H9 (cell line): ENCODE measurements around the gene TMEM109. TPM values are rescaled to one million over a fixed set of nuclear protein-coding genes. Genes with fewer than 3 reads are reported as not detected.

Experiments
- DNase-seq: peaks from one replicate; pipeline ENCODE4 v3.0.0-alpha.2; 2017
- H2AFZ ChIP-seq: one replicate; pipeline ENCODE4 v1.6.1; 2013; ENCODE audit warnings: mild to moderate bottlenecking, low read length, control low read depth, moderate library complexity
- H2AK5ac ChIP-seq: 2 replicates; pipeline ENCODE4 v1.6.1; 2013; ENCODE audit warnings: low read length, control low read depth, mixed read lengths; ENCODE audit not compliant: insufficient read length
- H2BK120ac ChIP-seq: one replicate; pipeline ENCODE4 v1.6.1; 2013; ENCODE audit warnings: low read depth, mild to moderate bottlenecking, low read length, control low read depth, inconsistent platforms; ENCODE audit not compliant: poor library complexity, severe bottlenecking
- H2BK12ac ChIP-seq: 2 replicates; pipeline ENCODE4 v1.6.1; 2013; ENCODE audit warnings: low read length, control low read depth, mixed read lengths, low read depth; ENCODE audit not compliant: insufficient read length
- H2BK15ac ChIP-seq: 2 replicates; pipeline ENCODE4 v1.6.1; 2013; ENCODE audit warnings: low read depth, low read length, control low read depth
- H2BK20ac ChIP-seq: one replicate; pipeline ENCODE4 v1.6.1; 2013; ENCODE audit warnings: low read depth, mild to moderate bottlenecking, low read length, control low read depth, inconsistent platforms; ENCODE audit not compliant: poor library complexity, severe bottlenecking
- H2BK5ac ChIP-seq: 2 replicates; pipeline ENCODE4 v1.6.1; 2013; ENCODE audit warnings: low read length, control low read depth, mixed read lengths; ENCODE audit not compliant: insufficient read length
- H3K14ac ChIP-seq: 2 replicates; pipeline ENCODE4 v1.6.1; 2013; ENCODE audit warnings: low read length, control low read depth; ENCODE audit not compliant: insufficient read depth
- H3K18ac ChIP-seq: 2 replicates; pipeline ENCODE4 v1.6.1; 2013; ENCODE audit warnings: low read depth, mild to moderate bottlenecking, mixed read lengths, low read length, control low read depth; ENCODE audit not compliant: insufficient read length
- H3K23ac ChIP-seq: 2 replicates; pipeline ENCODE4 v1.6.1; 2013; ENCODE audit warnings: low read length, control low read depth, mixed read lengths, low read depth; ENCODE audit not compliant: insufficient read length
- H3K23me2 ChIP-seq: 2 replicates; pipeline ENCODE4 v1.6.1; 2013; ENCODE audit warnings: low read depth, mild to moderate bottlenecking, mixed read lengths, low read length, control low read depth; ENCODE audit not compliant: insufficient read length, poor library complexity, severe bottlenecking
- H3K27ac ChIP-seq: 2 replicates; pipeline ENCODE4 v1.5.1; 2013; ENCODE audit warnings: low read length, control low read depth, mixed read lengths, low read depth; ENCODE audit not compliant: insufficient read length
- H3K27me3 ChIP-seq: 2 replicates; pipeline ENCODE4 v1.6.1; 2013; ENCODE audit warnings: low read length, control low read depth, inconsistent platforms; ENCODE audit not compliant: insufficient read depth
- H3K4ac ChIP-seq: 2 replicates; pipeline ENCODE4 v1.6.1; 2013; ENCODE audit warnings: low read depth, mild to moderate bottlenecking, control low read depth, inconsistent platforms, low read length, moderate library complexity
- H3K4me1 ChIP-seq: 2 replicates; pipeline ENCODE4 v1.6.1; 2013; ENCODE audit warnings: low read length, control low read depth, inconsistent platforms; ENCODE audit not compliant: insufficient read depth
- H3K4me2 ChIP-seq: 2 replicates; pipeline ENCODE4 v1.6.1; 2013; ENCODE audit warnings: low read length, control low read depth, mixed read lengths; ENCODE audit not compliant: insufficient read length, insufficient read depth
- H3K56ac ChIP-seq: 2 replicates; pipeline ENCODE4 v1.6.1; 2013; ENCODE audit warnings: low read depth, mild to moderate bottlenecking, mixed read lengths, low read length, control low read depth; ENCODE audit not compliant: insufficient read length
- H3K79me1 ChIP-seq: 2 replicates; pipeline ENCODE4 v1.6.1; 2013; ENCODE audit warnings: low read depth, mild to moderate bottlenecking, moderate library complexity, low read length, control low read depth, inconsistent platforms; ENCODE audit not compliant: insufficient read depth, poor library complexity, severe bottlenecking
- H3K79me2 ChIP-seq: 2 replicates; pipeline ENCODE4 v1.6.1; 2013; ENCODE audit warnings: low read length, control low read depth, inconsistent platforms; ENCODE audit not compliant: insufficient read depth
- H3K9ac ChIP-seq: 2 replicates; pipeline ENCODE4 v1.6.1; 2013; ENCODE audit warnings: low read length, control low read depth, mixed read lengths; ENCODE audit not compliant: insufficient read length; ENCODE audit errors: extremely low read depth
- H3K9me3 ChIP-seq: one replicate; pipeline ENCODE4 v1.6.1; 2013; ENCODE audit warnings: low read depth, low read length, inconsistent platforms; ENCODE audit not compliant: control insufficient read depth
- H3T11ph ChIP-seq: one replicate; pipeline ENCODE4 v1.6.1; 2013; ENCODE audit warnings: mild to moderate bottlenecking, low read length, control low read depth, inconsistent platforms
- H4K20me1 ChIP-seq: one replicate; pipeline ENCODE4 v1.6.1; 2013; ENCODE audit not compliant: control insufficient read depth, insufficient read length, insufficient read depth
- H4K5ac ChIP-seq: 2 replicates; pipeline ENCODE4 v1.6.1; 2013; ENCODE audit warnings: low read depth, mild to moderate bottlenecking, mixed read lengths, low read length, control low read depth; ENCODE audit not compliant: insufficient read length
- H4K8ac ChIP-seq: replicated peaks from 2 replicates; pipeline ENCODE4 v1.6.1; 2013; ENCODE audit warnings: low read length, control low read depth, mixed read lengths, low read depth; ENCODE audit not compliant: insufficient read length
- H4K91ac ChIP-seq: 2 replicates; pipeline ENCODE4 v1.6.1; 2013; ENCODE audit warnings: low read depth, mild to moderate bottlenecking, moderate library complexity, mixed read lengths, low read length, control low read depth; ENCODE audit not compliant: insufficient read length
- H3K27ac Mint-ChIP-seq, 3 experiments: 2 replicates in 2 of 3; 3 replicates in 1 of 3; pipeline ENCODE4 v1.8.0; 2020 to 2021; ENCODE audit warnings: mixed read lengths in 3 of 3, mild to moderate bottlenecking in 1 of 3, moderate library complexity in 1 of 3
- H3K27me3 Mint-ChIP-seq: 2 replicates; pipeline ENCODE4 v1.8.0; 2021; ENCODE audit warnings: low read depth, mild to moderate bottlenecking, moderate library complexity, mixed read lengths
- H3K36me3 Mint-ChIP-seq, 3 experiments: 2 replicates in 2 of 3; 3 replicates in 1 of 3; pipeline ENCODE4 v1.8.0; 2020 to 2021; ENCODE audit warnings: low read depth in 3 of 3, mixed read lengths in 3 of 3; ENCODE audit not compliant: insufficient read depth in 1 of 3
- H3K4me1 Mint-ChIP-seq, 2 experiments: 2 replicates each; pipeline ENCODE4 v1.8.0; 2020; ENCODE audit warnings: mixed read lengths in 2 of 2
- H3K4me3 Mint-ChIP-seq, 2 experiments: 2 replicates in 1 of 2; 3 replicates in 1 of 2; pipeline ENCODE4 v1.8.0; 2020 to 2021; ENCODE audit warnings: mild to moderate bottlenecking in 2 of 2, mixed read lengths in 2 of 2, moderate library complexity in 1 of 2
- H3K9me3 Mint-ChIP-seq, 2 experiments: 2 replicates in 1 of 2; 3 replicates in 1 of 2; pipeline ENCODE4 v1.8.0; 2020; ENCODE audit warnings: mild to moderate bottlenecking in 2 of 2, mixed read lengths in 2 of 2, moderate library complexity in 1 of 2
- CTCF ChIP-seq: fragments of 200-600 bp; sonication (generic); conservative IDR thresholded peaks from 3 replicates; pipeline ENCODE4 v1.8.0; 2021; ENCODE audit warnings: antibody characterized with exemption, mild to moderate bottlenecking
- WGBS: extraction: QIAGEN DNeasy Blood & Tissue Kit; methylation state at CpG from one replicate; pipeline ENCODE4 v1.1.7; 2013; ENCODE audit warnings: missing lambda C conversion rate, low lambda C conversion rate, mixed read lengths; ENCODE audit not compliant: insufficient read length; ENCODE audit errors: extremely low coverage; 5-methylcytosine and 5-hydroxymethylcytosine counted together
- total RNA-seq: library from RNA; stranded (reverse); gene quantifications from 2 replicates; pipeline ENCODE4 v1.2.1, GENCODE V29; 2021

TMEM109 gene
- total RNA-seq, 1 experiment from 2014 or later = 38.0 TPM

GRCh38 chr11:60931917-60932316 is 18.0 kb downstream of the TMEM109 start:
- Histone ChIP-seq H2BK5ac (no peak overlapping the region), H3K18ac (no peak overlapping the region), H3K14ac (no peak overlapping the region), H3K56ac (no peak overlapping the region), H3K27ac (no peak overlapping the region), H3K27me3 (no peaks in the 10 kb centered on the region), H4K91ac (no peak overlapping the region), H2BK120ac (no peak overlapping the region), H3K23me2 (no peaks in the 10 kb centered on the region), H3K4me1 (no peaks in the 10 kb centered on the region), H3K4me2 (no peak overlapping the region), H4K5ac (no peak overlapping the region), H2BK15ac (no peak overlapping the region), H3K23ac (no peak overlapping the region), H3K4ac (no peak overlapping the region), H3T11ph (no peak overlapping the region), H3K9me3 (no peaks in the 10 kb centered on the region), H3K9ac (no peak overlapping the region), H2BK20ac (no peak overlapping the region), H4K20me1 (no peaks in the 10 kb centered on the region), H2BK12ac (no peak overlapping the region), H2AK5ac (no peak overlapping the region), H4K8ac (no peak overlapping the region), H2AFZ (no peak overlapping the region), H3K79me2 (no peaks in the 10 kb centered on the region), H3K79me1 (no peaks in the 10 kb centered on the region)
- peaks cover 30 to 66% (median 57%) of the 10 kb centered on the region in 3 experiments; a peak in 6 of 7 replicates for H3K36me3 Mint-ChIP-seq
- no peak for TF ChIP-seq CTCF
- peak overlapping the region in 1 of 3 experiments; percentile 83; a peak in 1 of 7 replicates for H3K27ac Mint-ChIP-seq
- H3K9me3 Mint-ChIP-seq = no peaks in the 10 kb centered on the region
- no peak for DNase-seq
- no peak overlapping the region for H3K4me3 Mint-ChIP-seq
- no CpG with 5 or more reads among the region's 9 CpGs for WGBS
- no peaks in the 10 kb centered on the region for H3K27me3 Mint-ChIP-seq
- H3K4me1 Mint-ChIP-seq = peaks cover 7 to 14% of the 10 kb centered on the region in 2 experiments
